Natural killer cell treated with Interleukin-12 subunit alpha and Interleukin-12 subunit beta and Interleukin-15 and Interleukin-18, amount 100 ng/mL, for 72 hours (primary cell): Measurements from ENCODE around the gene CS. TPM values are rescaled to one million over a fixed set of nuclear protein-coding genes. Genes with fewer than 3 reads are reported as not detected.
A peak's percentile ranks its signal among the peaks of the same experiment; 100 is the strongest.
"Not testable (repeated sequence)": the region's sequence is repeated elsewhere in the genome, so short reads cannot be mapped to it uniquely, and the experiment has no call there.

Experiments
- ATAC-seq, 2 donors: fragments of 150-1000 bp; cut with Tn5 transposase in 1 of 2; sonication (Bioruptor Pico), chemical (Tn5 transposase) in 1 of 2; 2 replicates each; pipeline ENCODE4 v1.10.0; 2021
- DNase-seq: peaks from one replicate; pipeline ENCODE4 v3.0.0; 2022; ENCODE audit warnings: low spot score
- H3K27ac Mint-ChIP-seq, 2 donors: 1 replicate in 1 of 2; 2 replicates in 1 of 2; pipeline ENCODE4 v1.8.0; 2022; ENCODE audit warnings: mixed read lengths in 2 of 2, mild to moderate bottlenecking in 1 of 2, moderate library complexity in 1 of 2
- H3K27me3 Mint-ChIP-seq, 2 donors: 1 replicate in 1 of 2; 2 replicates in 1 of 2; pipeline ENCODE4 v1.8.0; 2022; ENCODE audit warnings: mixed read lengths in 2 of 2
- H3K36me3 Mint-ChIP-seq: one replicate; pipeline ENCODE4 v1.8.0; 2022; ENCODE audit warnings: mixed read lengths
- H3K4me1 Mint-ChIP-seq, 2 donors: 1 replicate in 1 of 2; 2 replicates in 1 of 2; pipeline ENCODE4 v1.8.0; 2022; ENCODE audit warnings: low read depth in 2 of 2, mixed read lengths in 2 of 2, mild to moderate bottlenecking in 1 of 2
- H3K4me3 Mint-ChIP-seq: one replicate; pipeline ENCODE4 v1.8.0; 2022; ENCODE audit warnings: mixed read lengths
- H3K9me3 Mint-ChIP-seq: 2 replicates; pipeline ENCODE4 v1.8.0; 2022; ENCODE audit warnings: mixed read lengths
- total RNA-seq, 2 donors: library from RNA; stranded (reverse); gene quantifications; one replicate each; pipeline ENCODE4 v1.2.3, GENCODE V29; 2022

CS gene
- 100 to 1,000 TPM; 206 to 278 TPM for total RNA-seq

DNA sequence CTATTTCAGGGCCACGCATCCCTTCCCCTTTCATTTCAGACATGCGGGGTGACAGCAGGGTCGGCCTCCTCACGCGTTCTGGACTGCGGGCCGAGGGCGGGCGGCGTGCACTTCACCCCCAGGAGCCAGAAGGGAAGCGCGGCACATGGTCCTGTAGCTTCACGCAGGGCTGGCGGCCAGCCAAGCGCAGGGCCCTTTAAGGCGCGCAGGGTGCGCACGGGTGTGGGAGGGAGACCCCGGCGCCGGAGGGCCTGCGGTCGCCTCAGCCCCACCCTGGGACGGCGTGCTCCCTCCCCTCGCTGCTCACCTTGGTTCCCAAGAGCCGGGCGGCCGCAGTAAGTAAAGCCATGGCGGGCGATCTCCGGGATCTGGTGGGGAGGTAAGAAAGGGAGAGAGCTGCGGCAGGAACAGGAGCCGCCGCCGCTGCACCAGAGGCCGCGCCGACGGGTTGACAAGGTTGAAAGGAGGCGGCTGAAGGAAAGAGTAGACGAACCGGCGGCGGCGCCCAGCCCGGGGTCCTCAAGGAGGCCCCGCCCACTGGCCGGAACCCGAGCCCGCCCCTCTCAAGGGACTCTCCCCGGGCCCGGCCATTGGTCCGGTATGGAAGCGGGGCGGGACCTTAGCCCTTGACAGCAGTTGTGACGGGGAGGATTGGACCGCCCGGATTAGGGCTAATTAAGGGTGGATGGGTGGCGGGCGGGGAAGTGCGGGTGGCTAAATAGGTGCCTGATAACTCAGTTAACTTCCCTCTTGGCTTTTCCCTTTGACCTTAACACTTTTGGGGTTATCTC, at the start of gene CS:
Gene CS, minus strand, starts transcription at position 478 of the 791 bp plus-strand sequence. Its CDS starts 129 bp downstream, at position 349.
- peak; percentile 100 for DNase-seq
- Mint-ChIP-seq H3K27me3 (no peaks in the 10 kb centered on the region), H3K36me3 (no peaks in the 10 kb centered on the region), H3K4me1 (peaks cover 39 to 49% of the 10 kb centered on the region in 2 donors), H3K4me3 (peak within 1 kb of the TSS; percentile 84), H3K27ac (peak within 1 kb of the TSS; percentile 87 to 95), H3K9me3 (no peaks in the 10 kb centered on the region)
- ATAC-seq: peak; percentile 99 to 100

DNA sequence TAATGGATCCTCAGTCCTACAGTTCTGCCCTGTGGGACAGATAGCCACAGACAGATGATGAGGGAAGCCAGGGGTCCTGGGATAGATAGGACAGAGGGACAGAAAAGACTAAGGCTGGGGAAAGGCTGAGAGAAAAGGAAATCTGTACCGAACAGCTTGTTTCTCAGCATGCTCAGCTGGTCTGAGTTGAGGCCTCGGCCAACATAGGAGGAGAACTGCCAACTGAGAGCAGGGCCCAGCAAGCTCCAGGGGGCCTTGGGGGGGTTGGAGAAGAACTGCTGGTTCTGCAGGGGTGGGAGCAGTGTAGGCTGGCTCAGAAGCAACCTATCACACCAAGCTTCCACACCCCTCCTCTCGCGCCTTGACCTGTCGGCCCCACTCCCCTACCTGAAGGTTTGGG, 48.6 kb upstream of the CS start:
- Mint-ChIP-seq H3K27me3 (no peaks in the 10 kb centered on the region), H3K4me3 (no peak overlapping the region), H3K4me1 (no peaks in the 10 kb centered on the region), H3K27ac (no peak overlapping the region), H3K36me3 (peaks cover 8% of the 10 kb centered on the region), H3K9me3 (no peaks in the 10 kb centered on the region)
- DNase-seq (no peak), ATAC-seq (no peak)

DNA sequence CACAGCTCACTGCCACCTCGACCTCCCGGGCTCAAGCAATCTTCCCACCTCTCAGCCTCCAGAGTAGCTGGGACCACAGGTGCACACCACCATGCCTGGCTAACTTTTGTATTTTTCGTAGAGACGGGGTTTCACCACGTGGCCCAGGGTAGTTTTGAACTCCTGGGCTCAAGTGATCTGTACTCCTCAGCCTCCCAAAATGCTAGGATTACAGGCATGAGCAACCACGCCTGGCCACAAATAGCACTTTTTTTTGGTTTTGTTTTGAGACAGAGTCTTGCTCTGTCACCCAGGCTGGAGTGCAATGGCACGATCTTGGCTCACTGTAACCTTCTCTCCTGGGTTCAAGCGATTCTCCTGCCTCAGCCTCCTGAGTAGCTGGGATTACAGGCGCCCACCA, 47.1 kb upstream of the CS start:
- H3K36me3 Mint-ChIP-seq: peaks cover 14% of the 10 kb centered on the region
- not testable (repeated sequence) for H3K9me3 Mint-ChIP-seq, ATAC-seq, DNase-seq, H3K4me1 Mint-ChIP-seq, H3K27me3 Mint-ChIP-seq, H3K27ac Mint-ChIP-seq, H3K4me3 Mint-ChIP-seq

DNA sequence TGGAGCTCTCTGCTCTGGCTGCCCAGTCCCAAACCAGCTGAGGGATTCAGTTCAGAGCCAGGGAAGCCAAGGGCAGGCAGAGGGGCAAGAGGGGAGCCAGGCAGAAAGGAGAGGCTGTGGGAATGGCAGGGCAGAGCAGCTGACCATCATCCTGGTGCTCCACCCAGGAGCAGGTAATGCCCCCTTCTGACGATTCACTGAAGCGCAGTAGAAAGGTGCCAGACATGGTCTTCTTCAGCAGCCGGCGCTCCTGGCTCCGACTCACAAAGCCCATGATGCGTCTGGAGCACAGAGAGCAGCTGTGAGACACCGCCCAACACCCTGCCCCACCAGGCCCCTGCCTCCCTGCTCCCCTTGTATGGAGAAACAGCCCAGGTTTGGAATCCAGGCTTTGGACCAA, 46.5 kb upstream of the CS start:
- DNase-seq: no peak
- Mint-ChIP-seq H3K27me3 (no peaks in the 10 kb centered on the region), H3K27ac (no peak overlapping the region), H3K36me3 (peaks cover 14% of the 10 kb centered on the region), H3K4me3 (no peak overlapping the region), H3K4me1 (peaks cover 0 to 4% of the 10 kb centered on the region in 2 donors), H3K9me3 (no peaks in the 10 kb centered on the region)
- ATAC-seq: no peak

DNA sequence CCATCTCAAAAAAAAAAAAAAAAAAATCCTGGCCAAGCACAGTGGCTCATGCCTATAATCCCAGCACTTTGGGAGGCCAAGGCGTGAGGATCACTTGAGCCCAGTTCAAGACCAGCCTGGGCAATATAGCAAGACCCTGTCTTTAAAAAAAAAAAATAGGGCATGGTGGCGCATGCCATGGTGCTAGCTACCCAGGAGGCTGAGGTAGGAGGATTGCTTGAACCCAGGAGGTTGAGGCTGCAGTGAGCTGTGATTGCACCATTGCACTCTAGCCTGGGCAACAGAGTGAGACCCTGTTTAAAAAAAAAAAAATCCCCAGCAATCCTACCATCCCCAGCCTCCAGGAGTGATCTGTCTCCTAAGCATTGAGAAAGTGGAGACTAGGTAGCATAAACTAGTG, 42.2 kb upstream of the CS start:
- not testable (repeated sequence) for H3K4me3 Mint-ChIP-seq, H3K27me3 Mint-ChIP-seq, H3K36me3 Mint-ChIP-seq, ATAC-seq, DNase-seq, H3K9me3 Mint-ChIP-seq, H3K27ac Mint-ChIP-seq
- H3K4me1 Mint-ChIP-seq: peaks cover 15 to 20% of the 10 kb centered on the region in 2 donors

DNA sequence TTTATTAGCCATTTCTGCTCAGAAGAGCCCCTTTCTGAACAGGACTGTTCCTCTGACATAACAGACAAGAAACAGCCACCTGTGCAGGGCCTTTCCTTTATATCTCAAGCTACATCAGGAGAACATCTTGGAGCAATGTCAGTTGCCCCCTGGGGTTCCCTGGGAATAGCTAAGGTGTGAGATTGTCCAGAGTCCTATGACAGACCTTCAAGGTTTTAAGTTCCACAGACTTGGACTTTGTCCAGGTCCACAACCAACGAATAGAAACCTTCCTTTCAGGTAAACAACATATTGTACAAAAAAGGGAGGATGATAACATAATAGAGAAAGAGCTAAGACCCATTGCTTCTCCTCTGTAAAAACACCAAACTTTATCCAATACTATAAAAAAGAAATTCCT, 41.5 kb upstream of the CS start:
- DNase-seq (no peak), ATAC-seq (no peak)
- H3K36me3 Mint-ChIP-seq: peaks cover 6% of the 10 kb centered on the region
- H3K4me1 Mint-ChIP-seq: peaks cover 18 to 23% of the 10 kb centered on the region in 2 donors
- H3K27ac Mint-ChIP-seq: no peak overlapping the region
- no peaks in the 10 kb centered on the region for H3K27me3 Mint-ChIP-seq
- no peak overlapping the region for H3K4me3 Mint-ChIP-seq
- H3K9me3 Mint-ChIP-seq: no peaks in the 10 kb centered on the region

DNA sequence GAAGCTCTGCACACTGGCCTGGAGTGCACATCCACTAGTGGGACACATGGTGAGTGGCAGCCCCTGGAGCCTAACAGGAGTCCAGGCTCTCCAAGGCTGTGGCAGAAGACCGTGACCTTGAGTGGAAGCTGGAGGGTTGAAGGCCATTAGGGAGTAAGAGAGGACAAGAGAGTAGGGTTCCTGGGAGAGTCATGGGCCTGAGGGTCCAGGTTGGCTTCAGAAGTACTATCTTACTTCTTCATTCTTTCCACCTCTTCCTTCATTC, 39.0 kb upstream of the CS start:
- Mint-ChIP-seq H3K27me3 (no peaks in the 10 kb centered on the region), H3K4me1 (peaks cover 21 to 23% of the 10 kb centered on the region in 2 donors), H3K9me3 (no peaks in the 10 kb centered on the region), H3K4me3 (peak overlapping the region; percentile 57), H3K27ac (peak overlapping the region; percentile 78 to 84), H3K36me3 (peaks cover 6% of the 10 kb centered on the region)
- DNase-seq (no peak), ATAC-seq (no peak)

DNA sequence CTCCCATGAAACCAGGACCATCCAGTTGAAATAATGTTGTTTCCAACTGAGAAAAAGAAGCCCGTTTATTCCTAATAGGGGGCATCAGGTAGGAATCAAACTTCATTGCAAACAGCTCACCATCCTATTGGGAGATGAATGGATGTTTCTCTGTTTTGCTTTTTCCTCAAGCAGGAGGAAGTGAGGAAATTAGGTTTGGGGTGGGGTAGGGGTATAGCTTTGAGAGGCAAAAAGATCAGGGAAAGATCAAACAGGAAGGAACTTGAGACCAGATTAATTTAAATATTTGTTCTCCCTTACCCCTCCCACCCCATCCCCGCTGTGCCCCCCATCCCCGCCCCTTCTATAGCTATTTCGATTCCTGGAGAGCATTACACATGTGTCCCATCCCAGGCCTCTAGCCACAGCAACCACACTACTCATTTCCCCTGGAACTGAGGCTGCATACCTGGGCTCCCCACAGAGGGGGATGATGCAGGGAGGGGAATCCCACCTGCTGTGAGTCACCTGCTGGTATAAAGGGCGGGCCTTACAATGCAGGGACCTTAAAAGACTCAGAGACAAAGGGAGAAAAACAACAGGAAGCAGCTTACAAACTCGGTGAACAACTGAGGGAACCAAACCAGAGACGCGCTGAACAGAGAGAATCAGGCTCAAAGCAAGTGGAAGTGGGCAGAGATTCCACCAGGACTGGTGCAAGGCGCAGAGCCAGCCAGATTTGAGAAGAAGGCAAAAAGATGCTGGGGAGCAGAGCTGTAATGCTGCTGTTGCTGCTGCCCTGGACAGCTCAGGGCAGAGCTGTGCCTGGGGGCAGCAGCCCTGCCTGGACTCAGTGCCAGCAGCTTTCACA, 38.4 kb upstream of the CS start, which contains the start of gene IL23A:
Gene IL23A, plus strand, starts transcription at position 577 of the 850 bp plus-strand sequence. Its CDS starts 161 bp downstream, at position 738.
- DNase-seq (no peak), ATAC-seq (peak in 1 of 2 donors; percentile 39)
- Mint-ChIP-seq H3K36me3 (peaks cover 6% of the 10 kb centered on the region), H3K27me3 (no peaks in the 10 kb centered on the region), H3K4me3 (peak within 1 kb of the TSS; percentile 57), H3K27ac (peak within 1 kb of the TSS; percentile 78 to 84), H3K4me1 (peaks cover 25 to 28% of the 10 kb centered on the region in 2 donors), H3K9me3 (no peaks in the 10 kb centered on the region)

DNA sequence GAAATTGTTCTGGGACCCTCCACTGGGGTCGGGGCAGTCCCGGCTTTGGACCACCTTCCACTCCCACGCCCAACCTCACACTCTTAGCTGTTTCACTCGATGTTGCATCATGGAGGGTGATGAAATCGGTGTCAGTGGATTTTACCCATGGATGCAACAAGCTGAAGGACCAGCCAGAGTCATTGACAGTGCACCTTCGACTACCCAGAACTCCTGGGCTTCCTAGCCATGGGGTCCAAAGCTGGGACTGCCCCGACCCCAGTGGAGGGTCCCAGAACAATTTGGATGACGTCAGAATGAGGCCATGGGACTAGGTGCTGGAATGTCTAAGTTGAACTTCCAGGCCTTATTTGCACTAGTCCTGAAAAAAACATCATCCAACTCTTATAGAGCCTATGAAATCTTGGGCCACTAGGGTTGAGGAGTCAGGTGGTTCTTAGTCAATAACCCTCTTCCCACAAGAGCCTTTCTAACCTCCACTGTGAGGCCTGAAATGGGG, 37.7 kb upstream of the CS start:
- DNase-seq (no peak), ATAC-seq (no peak)
- Mint-ChIP-seq H3K4me1 (peaks cover 32 to 33% of the 10 kb centered on the region in 2 donors), H3K9me3 (no peaks in the 10 kb centered on the region), H3K4me3 (no peak overlapping the region), H3K27ac (peak overlapping the region; percentile 78 to 84), H3K36me3 (no peaks in the 10 kb centered on the region), H3K27me3 (no peaks in the 10 kb centered on the region)

DNA sequence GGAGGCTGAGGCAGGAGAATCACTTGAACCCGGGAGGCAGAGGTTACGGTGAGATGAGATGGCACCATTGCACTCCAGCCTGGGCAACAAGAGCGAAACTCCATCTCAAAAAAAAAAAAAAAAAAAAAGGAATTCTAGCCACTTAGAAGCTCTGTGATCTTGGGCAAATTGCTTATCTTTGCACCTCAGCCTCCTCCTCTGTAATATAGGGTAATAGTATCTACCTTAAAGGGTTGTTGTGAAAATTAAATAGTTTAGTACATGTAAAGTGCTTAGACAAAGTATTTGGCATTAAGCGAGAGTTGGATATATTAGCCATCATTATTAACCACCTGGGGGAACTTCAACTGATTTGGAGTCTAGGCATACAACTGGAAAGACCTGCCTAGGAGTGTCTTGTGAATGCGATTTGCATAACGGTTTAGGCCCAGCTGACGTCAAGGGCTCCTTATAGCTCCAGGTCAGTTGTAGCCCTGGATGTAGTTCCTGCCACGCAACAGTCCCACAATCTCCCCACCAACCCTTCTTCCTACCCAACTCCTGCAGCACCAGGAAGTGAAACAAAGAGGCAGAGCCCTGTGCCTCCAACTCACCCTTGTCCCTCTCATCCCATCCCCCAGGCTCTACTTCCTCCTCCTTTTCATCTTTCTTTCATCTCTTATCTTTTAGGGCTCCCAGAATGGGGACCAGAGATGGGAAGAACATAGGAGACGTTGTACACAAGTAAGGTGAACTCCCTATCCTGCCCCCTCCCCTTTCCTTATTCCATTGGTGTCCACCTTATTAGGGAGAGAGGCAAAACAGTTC, 36.4 kb upstream of the CS start:
- Mint-ChIP-seq H3K4me3 (no peak overlapping the region), H3K9me3 (no peaks in the 10 kb centered on the region), H3K4me1 (peaks cover 35 to 37% of the 10 kb centered on the region in 2 donors), H3K36me3 (no peaks in the 10 kb centered on the region), H3K27me3 (no peaks in the 10 kb centered on the region), H3K27ac (peak overlapping the region; percentile 34 to 41)
- ATAC-seq (no peak), DNase-seq (no peak)

DNA sequence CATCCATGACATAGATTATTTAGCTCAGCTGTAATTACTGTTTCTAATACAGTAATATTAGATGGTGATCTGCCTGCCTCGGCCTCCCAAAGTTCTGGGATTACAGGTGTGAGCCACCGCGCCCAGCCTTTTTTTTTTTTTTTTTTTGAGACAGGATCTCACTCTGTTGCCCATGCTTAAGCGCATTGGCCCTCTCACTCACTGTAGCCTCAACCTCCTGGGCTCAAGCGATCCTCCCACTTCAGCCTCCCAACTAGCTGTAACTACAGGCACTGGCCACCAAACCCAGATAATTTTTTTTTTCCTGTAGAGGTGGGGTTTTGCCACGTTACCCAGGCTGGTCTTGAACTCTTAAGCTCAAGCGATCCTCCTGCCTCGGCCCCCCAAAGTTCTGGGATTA, 35.4 kb upstream of the CS start:
- not testable (repeated sequence) for H3K27me3 Mint-ChIP-seq, H3K36me3 Mint-ChIP-seq, H3K27ac Mint-ChIP-seq, DNase-seq, ATAC-seq, H3K4me3 Mint-ChIP-seq, H3K9me3 Mint-ChIP-seq
- peaks cover 37 to 38% of the 10 kb centered on the region in 2 donors for H3K4me1 Mint-ChIP-seq

DNA sequence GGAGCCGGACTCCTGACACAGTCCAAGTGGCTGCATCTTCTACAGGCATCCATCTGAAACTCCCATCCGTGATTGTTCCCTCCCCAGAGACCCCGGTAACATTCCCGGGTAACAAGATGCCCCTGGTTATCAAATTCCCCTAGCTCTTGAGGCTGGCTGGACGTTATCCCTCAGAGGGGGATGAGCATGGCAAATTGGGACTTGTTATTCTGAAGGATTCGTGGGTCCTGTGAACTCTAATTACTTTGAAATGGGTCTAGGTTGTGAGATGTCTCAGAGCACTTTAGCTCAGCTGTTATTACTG, 34.3 kb upstream of the CS start:
- Mint-ChIP-seq H3K36me3 (no peaks in the 10 kb centered on the region), H3K4me3 (peak overlapping the region; percentile 94), H3K9me3 (no peaks in the 10 kb centered on the region), H3K27me3 (no peaks in the 10 kb centered on the region), H3K27ac (peak overlapping the region; percentile 100), H3K4me1 (peaks cover 36 to 37% of the 10 kb centered on the region in 2 donors)
- ATAC-seq (no peak), DNase-seq (no peak)

DNA sequence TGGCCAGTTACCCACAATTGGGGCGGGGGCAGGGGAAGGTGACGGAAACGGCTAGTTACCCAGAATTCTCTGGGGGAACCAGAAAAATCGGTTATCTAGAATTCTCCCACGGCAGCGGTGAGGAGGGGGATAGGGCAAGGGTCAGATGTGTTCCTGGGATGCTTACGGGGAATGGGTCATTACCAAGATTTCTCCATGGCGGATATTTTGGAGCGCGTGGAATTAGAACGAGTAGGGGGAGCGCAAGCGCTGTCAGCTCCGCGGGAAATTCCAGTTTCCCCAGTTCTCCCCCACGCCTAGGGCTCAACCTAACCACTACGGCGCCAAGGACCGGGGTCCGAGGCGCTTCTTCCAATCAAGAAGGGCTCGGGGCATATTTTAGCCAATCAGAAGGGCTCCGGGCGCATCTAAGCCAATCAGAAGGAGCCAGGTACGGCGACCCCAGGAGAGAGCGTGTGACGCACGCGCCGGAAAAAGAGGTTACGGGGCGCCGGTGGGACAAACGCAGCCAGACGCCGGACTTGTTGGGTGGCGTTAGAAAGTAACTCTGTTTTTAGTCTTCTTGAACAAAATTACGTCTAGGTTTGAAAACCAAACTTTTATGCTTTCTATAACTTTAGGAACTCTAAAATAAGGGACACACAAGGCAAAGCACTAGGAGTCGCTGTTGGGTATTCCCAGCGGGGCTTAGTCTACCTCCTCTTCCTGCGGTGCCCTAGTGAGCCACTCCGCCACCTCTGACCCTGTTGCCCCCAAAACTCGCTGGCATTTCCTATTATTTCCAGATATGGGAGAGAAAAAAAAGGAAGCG, 33.8 kb upstream of the CS start, which contains the start of gene PAN2:
Gene PAN2, minus strand, starts transcription at position 322 of the 811 bp plus-strand sequence. CDS start 906 bp downstream, outside the sequence.
- DNase-seq: peak; percentile 97
- no peaks in the 10 kb centered on the region for H3K36me3 Mint-ChIP-seq
- H3K4me1 Mint-ChIP-seq: peaks cover 31 to 32% of the 10 kb centered on the region in 2 donors
- H3K27me3 Mint-ChIP-seq: no peaks in the 10 kb centered on the region
- H3K9me3 Mint-ChIP-seq: no peaks in the 10 kb centered on the region
- peak within 1 kb of the TSS; percentile 100 for H3K27ac Mint-ChIP-seq
- H3K4me3 Mint-ChIP-seq: peak within 1 kb of the TSS; percentile 94
- peak; percentile 99 to 100 for ATAC-seq
